Peyer's patch (tissue), 4 donors: Measurements from ENCODE around the gene TRERF1. TPM values are rescaled to one million over a fixed set of nuclear protein-coding genes. Genes with fewer than 3 reads are reported as not detected.

Source experiments
- DNase-seq, 3 donors: peaks; one replicate each; pipeline ENCODE4 v3.0.0-alpha.2; 2017 to 2019
- H3K27ac ChIP-seq, 4 donors: fragments of 200-600 bp; sonication (generic); one replicate each; pipeline ENCODE4 v1.5.1; 2016 to 2019
- H3K27me3 ChIP-seq, 2 donors: fragments of 200-600 bp; sonication (generic); one replicate each; pipeline ENCODE4 v1.5.1; 2019
- H3K36me3 ChIP-seq, 3 donors: fragments of 200-600 bp; sonication (generic); one replicate each; pipeline ENCODE4 v1.5.1; 2016 to 2019
- H3K4me1 ChIP-seq, 4 donors: fragments of 200-600 bp; sonication (generic); one replicate each; pipeline ENCODE4 v1.5.1; 2016 to 2019
- H3K4me3 ChIP-seq, 4 donors: fragments of 200-600 bp; sonication (generic); 1 replicate in 3 of 4; 2 replicates in 1 of 4; pipeline ENCODE4 v1.5.1; 2016 to 2019; ENCODE audit warnings: mild to moderate bottlenecking in 1 of 4
- H3K9me3 ChIP-seq, 4 donors: fragments of 200-600 bp; sonication (generic); one replicate each; pipeline ENCODE4 v1.5.1; 2016 to 2019; ENCODE audit warnings: mild to moderate bottlenecking in 1 of 4
- CTCF ChIP-seq, 6 experiments: fragments of 450-650 bp in 4 of 6; fragments of 200-600 bp in 2 of 6; sonication (generic) in 1 of 6; IDR thresholded peaks; one replicate each; pipeline ENCODE4 v1.5.1; 2017 to 2019; ENCODE audit warnings: antibody characterized with exemption in 6 of 6, mild to moderate bottlenecking in 3 of 6, moderate library complexity in 1 of 6
- POLR2A ChIP-seq, 2 donors: fragments of 450-650 bp; IDR thresholded peaks; one replicate each; pipeline ENCODE4 v1.5.1; 2017; ENCODE audit warnings: antibody characterized with exemption in 2 of 2, mild to moderate bottlenecking in 2 of 2, moderate library complexity in 2 of 2
- total RNA-seq, 4 donors: library from RNA; depleted of rRNA; stranded (reverse); fragments of >200 nt; gene quantifications; one replicate each; pipeline ENCODE4 v1.1.0, GENCODE V29; 2016

The TRERF1 gene
- total RNA-seq, 4 donors from 2014 or later, result 4.6 to 28.1 (median 8.5) TPM

GRCh38 chr6:42322676-42323075 lies 129.1 kb downstream of the TRERF1 start:
- H3K27me3 ChIP-seq, result no peaks in the 10 kb centered on the region
- no peaks in the 10 kb centered on the region for H3K4me1 ChIP-seq
- no peak overlapping the region for H3K27ac ChIP-seq
- DNase-seq, result peak in 1 of 3 donors; percentile 44
- TF ChIP-seq POLR2A (IDR thresholded peaks at IDR 0.05), result no peak
- TF ChIP-seq CTCF (IDR thresholded peaks at IDR 0.05), result peak in 1 of 6 experiments; percentile 13
- H3K4me3 ChIP-seq, result no peak overlapping the region
- no peaks in the 10 kb centered on the region for H3K36me3 ChIP-seq
- H3K9me3 ChIP-seq, result no peaks in the 10 kb centered on the region

GRCh38 chr6:42321976-42322375 lies 129.8 kb downstream of the TRERF1 start:
- no peaks in the 10 kb centered on the region for H3K36me3 ChIP-seq
- no peak overlapping the region for H3K27ac ChIP-seq
- no peaks in the 10 kb centered on the region for H3K9me3 ChIP-seq
- TF ChIP-seq CTCF (IDR thresholded peaks at IDR 0.05) (no peak), POLR2A (IDR thresholded peaks at IDR 0.05) (no peak)
- no peak for DNase-seq
- no peak overlapping the region for H3K4me3 ChIP-seq
- no peaks in the 10 kb centered on the region for H3K27me3 ChIP-seq
- H3K4me1 ChIP-seq, result peaks cover 0 to 6% (median 0%) of the 10 kb centered on the region in 4 donors

- H3K4me3 ChIP-seq, result no peak overlapping the region
- no peaks in the 10 kb centered on the region for H3K27me3 ChIP-seq
- DNase-seq, result no peak
- TF ChIP-seq POLR2A (IDR thresholded peaks at IDR 0.05), result no peak
- TF ChIP-seq CTCF (IDR thresholded peaks at IDR 0.05), result no peak
- H3K4me1 ChIP-seq, result peaks cover 0 to 17% (median under 1%) of the 10 kb centered on the region in 4 donors
- no peaks in the 10 kb centered on the region for H3K9me3 ChIP-seq
- no peaks in the 10 kb centered on the region for H3K36me3 ChIP-seq
- no peak overlapping the region for H3K27ac ChIP-seq
These were observed 131.0 kb downstream of the TRERF1 start for GRCh38 chr6:42320762-42321161.

GRCh38 chr6:42318480-42318879 lies 133.2 kb downstream of the TRERF1 start:
- no peak for DNase-seq
- Histone ChIP-seq H3K27me3 (no peaks in the 10 kb centered on the region), H3K4me3 (no peak overlapping the region), H3K9me3 (no peaks in the 10 kb centered on the region), H3K4me1 (peaks cover 0 to 36% (median 7%) of the 10 kb centered on the region in 4 donors), H3K27ac (no peak overlapping the region), H3K36me3 (no peaks in the 10 kb centered on the region)
- TF ChIP-seq POLR2A (IDR thresholded peaks at IDR 0.05) (no peak), CTCF (IDR thresholded peaks at IDR 0.05) (no peak)

GRCh38 chr6:42316981-42317380 lies 134.7 kb downstream of the TRERF1 start:
- peaks cover 0 to 38% (median 8%) of the 10 kb centered on the region in 4 donors for H3K4me1 ChIP-seq
- no peak for TF ChIP-seq POLR2A (IDR thresholded peaks at IDR 0.05)
- no peak for TF ChIP-seq CTCF (IDR thresholded peaks at IDR 0.05)
- no peaks in the 10 kb centered on the region for H3K27me3 ChIP-seq
- H3K4me3 ChIP-seq, result no peak overlapping the region
- H3K36me3 ChIP-seq, result no peaks in the 10 kb centered on the region
- no peak for DNase-seq
- peak overlapping the region; percentile 26 to 58 (median 32) for H3K27ac ChIP-seq
- no peaks in the 10 kb centered on the region for H3K9me3 ChIP-seq
